ENCODE measurements around the gene TIGD4. TPM values are rescaled to one million over a fixed set of nuclear protein-coding genes. Genes with fewer than 3 reads are reported as not detected.

TIGD4 gene
- polyA plus RNA-seq, 1 donor: 3.6 TPM

- no peak for DNase-seq (ENCODE audit: low read depth)
Observed at GRCh38 chr4:152719801-152720556, 59.6 kb downstream of the TIGD4 start.

Other genes starting within 250 kb of the TIGD4 start
- gene FBXW7, start 243.6 kb downstream of the TIGD4 start, polyA plus RNA-seq (ENCODE audit: insufficient read length): 25.9 TPM
- gene TMEM154, start 99.7 kb downstream of the TIGD4 start, polyA plus RNA-seq (ENCODE audit: insufficient read length): 0.68 TPM
- 16.7 TPM for gene ARFIP1, start 224 bp upstream of the TIGD4 start, polyA plus RNA-seq (ENCODE audit: insufficient read length)
- 5.6 TPM for gene FHDC1, start 156.6 kb upstream of the TIGD4 start, polyA plus RNA-seq (ENCODE audit: insufficient read length)